K562 (cell line): Measurements from ENCODE around the gene UBA52. TPM values are rescaled to one million over a fixed set of nuclear protein-coding genes. Genes with fewer than 3 reads are reported as not detected.

ENCODE experiments used
- DACH1 ChIP-seq: fragments of 450-650 bp; IDR thresholded peaks from 2 replicates; pipeline ENCODE4 v1.6.1; 2018; ENCODE audit not compliant: partially characterized antibody
- ETV1 ChIP-seq: fragments of 450-650 bp; conservative IDR thresholded peaks from 2 replicates; pipeline ENCODE4 v1.6.1; 2016; ENCODE audit warnings: missing genetic modification characterization, control low read depth, low read depth, missing compliant biosample characterization
- FOXM1 ChIP-seq, 2 experiments: fragments of 450-650 bp in 1 of 2; sonication (generic) in 1 of 2; formaldehyde crosslinking in 1 of 2; IDR thresholded peaks; 2 replicates each; pipeline versions ENCODE4 v1.6.1 to v1.9.0; 2017 to 2022; ENCODE audit warnings: low read depth in 2 of 2, mild to moderate bottlenecking in 2 of 2, missing genetic modification reagents in 1 of 2, moderate library complexity in 1 of 2
- MCM3 ChIP-seq: fragments of 450-650 bp; IDR thresholded peaks from 2 replicates; pipeline ENCODE4 v1.6.1; 2016
- NFATC3 ChIP-seq: fragments of 450-650 bp; IDR thresholded peaks from 2 replicates; pipeline ENCODE4 v1.6.1; 2017; ENCODE audit warnings: mild to moderate bottlenecking
- PTTG1 ChIP-seq: fragments of 450-650 bp; IDR thresholded peaks from 2 replicates; pipeline ENCODE4 v1.6.1; 2016; ENCODE audit warnings: low read depth, mild to moderate bottlenecking, missing genetic modification characterization, missing compliant biosample characterization
- SPI1 ChIP-seq: IDR thresholded peaks from 2 replicates; pipeline ENCODE4 v1.6.1; 2011; ENCODE audit warnings: low read depth, low read length, control low read depth, borderline replicate concordance
- XRCC3 ChIP-seq: fragments of 450-650 bp; IDR thresholded peaks from 2 replicates; pipeline ENCODE4 v1.6.1; 2017; ENCODE audit warnings: mild to moderate bottlenecking, moderate library complexity
- ZNF175 ChIP-seq: fragments of 200-800 bp; sonication (Bioruptor generic); IDR thresholded peaks from 2 replicates; pipeline ENCODE4 v1.6.1; 2016; ENCODE audit warnings: low read depth, mild to moderate bottlenecking, missing genetic modification characterization, missing compliant biosample characterization
- ZNF354B ChIP-seq: fragments of 250-450 bp; sonication (Bioruptor Pico); IDR thresholded peaks from 2 replicates; pipeline ENCODE4 v1.4.0; 2020
- ZNF408 ChIP-seq: fragments of 250-450 bp; sonication (Bioruptor Pico); IDR thresholded peaks from 2 replicates; pipeline ENCODE4 v1.4.0; 2020; ENCODE audit warnings: low read depth, mild to moderate bottlenecking, moderate library complexity
- polyA plus RNA-seq, 8 experiments: library from polyadenylated mRNA; depleted of rRNA in 4 of 8; stranded (reverse) in 5 of 8; unstranded in 3 of 8; fragments of >200 nt; fragmentation: Nextera tagmentation in 2 of 8; fragmentation: Illumina TruSeq in 1 of 8; extraction: Ambion mirVana in 2 of 8; extraction: Trizol in 1 of 8; gene quantifications; 2 replicates each; pipeline versions ENCODE4 v1.2.1 to v1.2.3, GENCODE V29; 2011 to 2014; ENCODE audit warnings: inconsistent platforms in 1 of 8, missing spikeins in 1 of 8
- total RNA-seq, 7 experiments: library from RNA; depleted of rRNA in 6 of 7; stranded (reverse); fragments of >200 nt in 6 of 7; fragmentation: Illumina TruSeq in 2 of 7; extraction: Trizol in 2 of 7; gene quantifications; 2 replicates each; pipeline versions ENCODE4 v1.2.1 to v1.2.3, GENCODE V29; 2011 to 2021; ENCODE audit warnings: low replicate concordance in 1 of 7
- TF ChIP-seq, protein P1 (sequence below): fragments of 250-450 bp; sonication (Bioruptor Pico); IDR thresholded peaks from 2 replicates; pipeline ENCODE4 v1.4.0; 2020; ENCODE audit warnings: mild to moderate bottlenecking, moderate library complexity, borderline replicate concordance
- TF ChIP-seq, protein P2 (sequence below): fragments of 150-350 bp; conservative IDR thresholded peaks from 2 replicates; pipeline ENCODE4 v1.6.1; 2014; ENCODE audit warnings: low read length
- TF ChIP-seq, protein P3 (sequence below): sonication (generic); formaldehyde crosslinking; IDR thresholded peaks from 2 replicates; pipeline ENCODE4 v1.9.0; 2022; ENCODE audit warnings: mild to moderate bottlenecking, missing genetic modification reagents
- TF ChIP-seq, protein P4 (sequence below), 2 experiments: fragments of 450-650 bp; conservative IDR thresholded peaks; 2 replicates each; pipeline ENCODE4 v1.6.1; 2017; ENCODE audit warnings: mild to moderate bottlenecking in 2 of 2, moderate library complexity in 2 of 2
- TF ChIP-seq, protein P5 (sequence below), 2 experiments: IDR thresholded peaks; 2 replicates each; pipeline ENCODE4 v1.6.1; 2012; ENCODE audit warnings: improper control_type of control experiment in 2 of 2, low read depth in 2 of 2, low read length in 2 of 2, borderline replicate concordance in 1 of 2

UBA52 gene
- total and polyA plus RNA-seq, 9 of the 15 experiments (the other 6 are each of a cell fraction or from before 2014, with no cell fraction given), result 1,110 to 2,751 (median 1,733) TPM

DNA sequence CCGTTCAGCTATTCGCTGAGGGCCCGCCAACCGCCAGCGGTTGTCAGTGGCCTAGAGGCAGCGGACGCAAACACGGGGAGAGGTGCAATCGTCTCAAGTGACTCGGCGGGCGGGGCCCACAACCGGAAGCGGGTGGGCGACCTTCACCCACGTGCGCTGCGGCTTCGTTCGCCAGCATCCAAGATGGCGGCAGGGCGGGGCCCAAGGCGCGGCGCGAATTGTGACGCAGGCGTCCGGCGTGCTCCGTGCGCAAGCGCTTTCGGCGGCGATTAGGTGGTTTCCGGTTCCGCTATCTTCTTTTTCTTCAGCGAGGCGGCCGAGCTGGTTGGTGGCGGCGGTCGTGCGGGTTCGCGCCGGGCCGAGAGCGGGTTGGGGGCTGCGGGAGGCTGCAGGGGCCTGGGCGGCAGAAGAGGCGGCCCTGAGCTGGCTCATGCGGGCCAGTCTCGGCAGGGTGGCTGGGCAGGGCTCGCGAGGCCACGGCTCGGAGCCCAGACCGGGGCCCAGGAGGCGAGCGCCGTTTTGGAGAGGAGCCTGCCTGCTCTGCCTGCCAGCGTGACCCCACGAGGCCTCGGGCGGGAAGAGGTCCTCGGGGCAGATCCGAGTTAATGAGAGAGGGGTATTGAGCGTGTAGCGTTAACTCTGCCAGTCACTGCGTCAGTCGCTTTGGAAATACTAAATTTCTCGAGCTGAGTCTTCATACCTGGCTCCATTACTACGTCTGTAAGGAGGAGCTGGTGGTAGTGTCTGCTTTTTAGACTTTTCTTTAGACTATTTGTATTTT, at the start of gene UBA52 (continued):
- TF ChIP-seq, protein P1, sequence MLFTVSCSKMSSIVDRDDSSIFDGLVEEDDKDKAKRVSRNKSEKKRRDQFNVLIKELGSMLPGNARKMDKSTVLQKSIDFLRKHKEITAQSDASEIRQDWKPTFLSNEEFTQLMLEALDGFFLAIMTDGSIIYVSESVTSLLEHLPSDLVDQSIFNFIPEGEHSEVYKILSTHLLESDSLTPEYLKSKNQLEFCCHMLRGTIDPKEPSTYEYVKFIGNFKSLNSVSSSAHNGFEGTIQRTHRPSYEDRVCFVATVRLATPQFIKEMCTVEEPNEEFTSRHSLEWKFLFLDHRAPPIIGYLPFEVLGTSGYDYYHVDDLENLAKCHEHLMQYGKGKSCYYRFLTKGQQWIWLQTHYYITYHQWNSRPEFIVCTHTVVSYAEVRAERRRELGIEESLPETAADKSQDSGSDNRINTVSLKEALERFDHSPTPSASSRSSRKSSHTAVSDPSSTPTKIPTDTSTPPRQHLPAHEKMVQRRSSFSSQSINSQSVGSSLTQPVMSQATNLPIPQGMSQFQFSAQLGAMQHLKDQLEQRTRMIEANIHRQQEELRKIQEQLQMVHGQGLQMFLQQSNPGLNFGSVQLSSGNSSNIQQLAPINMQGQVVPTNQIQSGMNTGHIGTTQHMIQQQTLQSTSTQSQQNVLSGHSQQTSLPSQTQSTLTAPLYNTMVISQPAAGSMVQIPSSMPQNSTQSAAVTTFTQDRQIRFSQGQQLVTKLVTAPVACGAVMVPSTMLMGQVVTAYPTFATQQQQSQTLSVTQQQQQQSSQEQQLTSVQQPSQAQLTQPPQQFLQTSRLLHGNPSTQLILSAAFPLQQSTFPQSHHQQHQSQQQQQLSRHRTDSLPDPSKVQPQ (CRISPR knock-in tag), result no peak
- TF ChIP-seq, protein P2, sequence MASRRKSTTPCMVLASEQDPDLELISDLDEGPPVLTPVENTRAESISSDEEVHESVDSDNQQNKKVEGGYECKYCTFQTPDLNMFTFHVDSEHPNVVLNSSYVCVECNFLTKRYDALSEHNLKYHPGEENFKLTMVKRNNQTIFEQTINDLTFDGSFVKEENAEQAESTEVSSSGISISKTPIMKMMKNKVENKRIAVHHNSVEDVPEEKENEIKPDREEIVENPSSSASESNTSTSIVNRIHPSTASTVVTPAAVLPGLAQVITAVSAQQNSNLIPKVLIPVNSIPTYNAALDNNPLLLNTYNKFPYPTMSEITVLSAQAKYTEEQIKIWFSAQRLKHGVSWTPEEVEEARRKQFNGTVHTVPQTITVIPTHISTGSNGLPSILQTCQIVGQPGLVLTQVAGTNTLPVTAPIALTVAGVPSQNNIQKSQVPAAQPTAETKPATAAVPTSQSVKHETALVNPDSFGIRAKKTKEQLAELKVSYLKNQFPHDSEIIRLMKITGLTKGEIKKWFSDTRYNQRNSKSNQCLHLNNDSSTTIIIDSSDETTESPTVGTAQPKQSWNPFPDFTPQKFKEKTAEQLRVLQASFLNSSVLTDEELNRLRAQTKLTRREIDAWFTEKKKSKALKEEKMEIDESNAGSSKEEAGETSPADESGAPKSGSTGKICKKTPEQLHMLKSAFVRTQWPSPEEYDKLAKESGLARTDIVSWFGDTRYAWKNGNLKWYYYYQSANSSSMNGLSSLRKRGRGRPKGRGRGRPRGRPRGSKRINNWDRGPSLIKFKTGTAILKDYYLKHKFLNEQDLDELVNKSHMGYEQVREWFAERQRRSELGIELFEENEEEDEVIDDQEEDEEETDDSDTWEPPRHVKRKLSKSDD, result no peak
- TF ChIP-seq PTTG1 (no peak), ZNF354B (CRISPR knock-in tag) (no peak), FOXM1 (IDR thresholded peaks at IDR 0.05; ENCODE audit: low read depth) (no peak), FOXM1 (CRISPR knock-in tag; IDR thresholded peaks at IDR 0.05; ENCODE audit: low read depth) (peak; percentile 83; the same call in 1 of the 2 replicates), DACH1 (no peak), NFATC3 (no peak), ZNF408 (CRISPR knock-in tag) (no peak), ZNF175 (no peak), SPI1 (peak; percentile 51), MCM3 (no peak), XRCC3 (no peak), ETV1 (tag) (peak; percentile 95)
- TF ChIP-seq, protein P3, sequence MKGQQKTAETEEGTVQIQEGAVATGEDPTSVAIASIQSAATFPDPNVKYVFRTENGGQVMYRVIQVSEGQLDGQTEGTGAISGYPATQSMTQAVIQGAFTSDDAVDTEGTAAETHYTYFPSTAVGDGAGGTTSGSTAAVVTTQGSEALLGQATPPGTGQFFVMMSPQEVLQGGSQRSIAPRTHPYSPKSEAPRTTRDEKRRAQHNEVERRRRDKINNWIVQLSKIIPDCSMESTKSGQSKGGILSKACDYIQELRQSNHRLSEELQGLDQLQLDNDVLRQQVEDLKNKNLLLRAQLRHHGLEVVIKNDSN, result peak; percentile 98
- TF ChIP-seq, protein P4, sequence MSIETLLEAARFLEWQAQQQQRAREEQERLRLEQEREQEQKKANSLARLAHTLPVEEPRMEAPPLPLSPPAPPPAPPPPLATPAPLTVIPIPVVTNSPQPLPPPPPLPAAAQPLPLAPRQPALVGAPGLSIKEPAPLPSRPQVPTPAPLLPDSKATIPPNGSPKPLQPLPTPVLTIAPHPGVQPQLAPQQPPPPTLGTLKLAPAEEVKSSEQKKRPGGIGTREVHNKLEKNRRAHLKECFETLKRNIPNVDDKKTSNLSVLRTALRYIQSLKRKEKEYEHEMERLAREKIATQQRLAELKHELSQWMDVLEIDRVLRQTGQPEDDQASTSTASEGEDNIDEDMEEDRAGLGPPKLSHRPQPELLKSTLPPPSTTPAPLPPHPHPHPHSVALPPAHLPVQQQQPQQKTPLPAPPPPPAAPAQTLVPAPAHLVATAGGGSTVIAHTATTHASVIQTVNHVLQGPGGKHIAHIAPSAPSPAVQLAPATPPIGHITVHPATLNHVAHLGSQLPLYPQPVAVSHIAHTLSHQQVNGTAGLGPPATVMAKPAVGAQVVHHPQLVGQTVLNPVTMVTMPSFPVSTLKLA (conservative IDR thresholded peaks at IDR 0.05), result peak; percentile 100
- TF ChIP-seq, protein P5, sequence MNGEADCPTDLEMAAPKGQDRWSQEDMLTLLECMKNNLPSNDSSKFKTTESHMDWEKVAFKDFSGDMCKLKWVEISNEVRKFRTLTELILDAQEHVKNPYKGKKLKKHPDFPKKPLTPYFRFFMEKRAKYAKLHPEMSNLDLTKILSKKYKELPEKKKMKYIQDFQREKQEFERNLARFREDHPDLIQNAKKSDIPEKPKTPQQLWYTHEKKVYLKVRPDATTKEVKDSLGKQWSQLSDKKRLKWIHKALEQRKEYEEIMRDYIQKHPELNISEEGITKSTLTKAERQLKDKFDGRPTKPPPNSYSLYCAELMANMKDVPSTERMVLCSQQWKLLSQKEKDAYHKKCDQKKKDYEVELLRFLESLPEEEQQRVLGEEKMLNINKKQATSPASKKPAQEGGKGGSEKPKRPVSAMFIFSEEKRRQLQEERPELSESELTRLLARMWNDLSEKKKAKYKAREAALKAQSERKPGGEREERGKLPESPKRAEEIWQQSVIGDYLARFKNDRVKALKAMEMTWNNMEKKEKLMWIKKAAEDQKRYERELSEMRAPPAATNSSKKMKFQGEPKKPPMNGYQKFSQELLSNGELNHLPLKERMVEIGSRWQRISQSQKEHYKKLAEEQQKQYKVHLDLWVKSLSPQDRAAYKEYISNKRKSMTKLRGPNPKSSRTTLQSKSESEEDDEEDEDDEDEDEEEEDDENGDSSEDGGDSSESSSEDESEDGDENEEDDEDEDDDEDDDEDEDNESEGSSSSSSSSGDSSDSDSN (IDR thresholded peaks at IDR 0.05; ENCODE audit: borderline replicate concordance in 1 of 2, low read depth in 2 of 2, low read length in 2 of 2), result peak; percentile 28 to 81; a peak in 2 of 4 replicates
